Astrocyte (in vitro differentiated cells and primary cell): ENCODE data around the gene RPS2. TPM values are rescaled to one million over a fixed set of nuclear protein-coding genes. Genes with fewer than 3 reads are reported as not detected.

Source experiments
- DNase-seq: peaks from one replicate; pipeline ENCODE4 v3.0.0-alpha.2; 2010; ENCODE audit warnings: low read depth
- FAIRE-seq: peaks from 2 replicates; lab custom pipeline; 2011; peaks lifted over from hg19 to GRCh38; lab: Jason Lieb, UNC
- H2AFZ ChIP-seq: 2 replicates; pipeline ENCODE4 v1.6.0; 2012; ENCODE audit warnings: low read depth, low read length, inconsistent platforms
- H3K27ac ChIP-seq: 2 replicates; pipeline ENCODE4 v1.5.1; 2011; ENCODE audit warnings: low read depth, low read length, inconsistent platforms
- H3K27me3 ChIP-seq: 2 replicates; pipeline ENCODE4 v1.6.0; 2011; ENCODE audit warnings: low read length, inconsistent platforms; ENCODE audit not compliant: insufficient read depth
- H3K36me3 ChIP-seq: 2 replicates; pipeline ENCODE4 v1.5.1; 2011; ENCODE audit warnings: low read length, inconsistent platforms; ENCODE audit not compliant: insufficient read depth
- H3K4me1 ChIP-seq: 2 replicates; pipeline ENCODE4 v1.5.1; 2011; ENCODE audit warnings: low read length, inconsistent platforms; ENCODE audit not compliant: insufficient read depth
- H3K4me2 ChIP-seq: 2 replicates; pipeline ENCODE4 v1.6.0; 2012; ENCODE audit warnings: low read length, inconsistent platforms
- H3K4me3 ChIP-seq: 2 replicates; pipeline ENCODE4 v1.5.1; 2011; ENCODE audit warnings: low read depth, mild to moderate bottlenecking, low read length, inconsistent platforms; ENCODE audit not compliant: insufficient read depth
- H3K79me2 ChIP-seq: 2 replicates; pipeline ENCODE4 v1.6.0; 2012; ENCODE audit warnings: mild to moderate bottlenecking, low read length, inconsistent platforms; ENCODE audit not compliant: insufficient read depth
- H3K9ac ChIP-seq: 2 replicates; pipeline ENCODE4 v1.6.0; 2012; ENCODE audit warnings: mild to moderate bottlenecking, low read length, inconsistent platforms
- H3K9me3 ChIP-seq: 2 replicates; pipeline ENCODE4 v1.5.1; 2012; ENCODE audit warnings: low read depth, mild to moderate bottlenecking, low read length, inconsistent platforms; ENCODE audit not compliant: insufficient read depth
- H4K20me1 ChIP-seq: 2 replicates; pipeline ENCODE4 v1.6.0; 2012; ENCODE audit warnings: low read length, inconsistent platforms; ENCODE audit not compliant: insufficient read depth
- H3K27ac Mint-ChIP-seq: one replicate; pipeline ENCODE4 v1.8.0; 2021; ENCODE audit warnings: mild to moderate bottlenecking, mixed read lengths; ENCODE audit not compliant: unreplicated experiment
- H3K27me3 Mint-ChIP-seq: one replicate; pipeline ENCODE4 v1.8.0; 2021; ENCODE audit warnings: low read depth, mixed read lengths; ENCODE audit not compliant: unreplicated experiment
- H3K36me3 Mint-ChIP-seq: one replicate; pipeline ENCODE4 v1.8.0; 2021; ENCODE audit warnings: low read depth, mixed read lengths; ENCODE audit not compliant: unreplicated experiment
- H3K4me1 Mint-ChIP-seq: one replicate; pipeline ENCODE4 v1.8.0; 2021; ENCODE audit warnings: low read depth, mixed read lengths; ENCODE audit not compliant: unreplicated experiment
- H3K4me3 Mint-ChIP-seq: one replicate; pipeline ENCODE4 v1.8.0; 2021; ENCODE audit warnings: mild to moderate bottlenecking, moderate library complexity, mixed read lengths; ENCODE audit not compliant: unreplicated experiment
- H3K9me3 Mint-ChIP-seq: one replicate; pipeline ENCODE4 v1.8.0; 2021; ENCODE audit warnings: mild to moderate bottlenecking, mixed read lengths; ENCODE audit not compliant: unreplicated experiment
- EZH2 ChIP-seq: IDR thresholded peaks from 2 replicates; pipeline ENCODE4 v1.6.1; 2012; ENCODE audit warnings: mild to moderate bottlenecking, low read length, inconsistent platforms; ENCODE audit not compliant: insufficient read depth
- total RNA-seq: library from RNA; stranded (reverse); gene quantifications from 2 replicates; pipeline ENCODE4 v1.2.1, GENCODE V29; 2021
- TF ChIP-seq, protein P1 (sequence below): IDR thresholded peaks from 2 replicates; pipeline ENCODE4 v1.5.1; 2011; ENCODE audit warnings: low read depth, mild to moderate bottlenecking, inconsistent platforms, low read length, moderate library complexity; ENCODE audit not compliant: insufficient read depth

Gene RPS2
- total RNA-seq, 1 donor from 2014 or later = 2,534 TPM

DNA sequence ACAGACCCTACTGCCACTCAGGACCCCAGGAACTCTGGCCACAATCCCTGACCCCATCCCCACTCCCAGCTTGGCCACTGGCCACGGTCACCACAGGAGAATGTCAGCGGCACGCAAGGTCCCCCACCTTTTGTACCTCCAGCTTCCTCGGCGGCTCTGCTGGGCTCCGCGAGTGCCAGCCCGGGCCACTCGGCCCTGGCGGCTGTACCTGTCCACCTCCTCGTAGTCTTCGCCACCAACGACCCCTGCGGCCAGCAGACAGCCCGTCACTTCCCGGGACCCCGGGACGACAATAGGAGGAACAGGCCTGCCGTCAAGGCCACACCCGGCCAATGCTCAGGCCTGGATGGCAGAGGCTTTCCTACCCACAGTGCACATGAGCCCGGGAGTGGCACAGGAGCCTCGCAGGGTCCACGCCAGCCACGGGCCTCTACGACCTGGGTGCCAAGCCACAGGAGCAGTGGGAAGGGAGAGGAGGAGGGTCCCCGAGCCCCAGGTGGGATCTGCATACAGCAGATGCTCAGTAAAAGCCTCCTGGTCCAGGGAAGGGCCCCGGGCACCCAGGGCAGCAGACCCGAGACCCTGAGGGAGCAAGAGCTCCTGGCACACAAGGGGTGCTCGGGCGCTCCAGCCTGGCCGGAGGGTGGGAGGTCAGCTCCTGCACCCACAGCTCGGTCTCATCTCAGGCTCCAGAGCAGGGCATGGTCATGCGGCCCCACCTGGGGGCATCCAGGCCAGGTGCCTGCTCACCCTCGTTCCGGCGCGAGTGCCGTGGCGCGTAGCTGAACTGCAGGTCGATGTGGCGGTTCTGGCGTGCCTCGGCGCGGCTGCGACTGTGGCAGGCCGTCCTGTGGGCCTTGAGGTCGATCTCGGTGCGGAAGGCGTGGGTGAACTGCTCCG lies 37.1 kb upstream of the RPS2 start:
- H3K79me2 ChIP-seq = peaks cover 57% of the 10 kb centered on the region
- H3K9me3 ChIP-seq = no peaks in the 10 kb centered on the region
- no peak overlapping the region for H2AFZ ChIP-seq
- Mint-ChIP-seq H3K27ac (no peak overlapping the region), H3K4me1 (peaks cover 8% of the 10 kb centered on the region), H3K4me3 (no peak overlapping the region), H3K9me3 (no peaks in the 10 kb centered on the region), H3K27me3 (no peaks in the 10 kb centered on the region), H3K36me3 (peaks cover 9% of the 10 kb centered on the region)
- H3K9ac ChIP-seq = no peak overlapping the region
- no peak overlapping the region for H3K27ac ChIP-seq
- no peaks in the 10 kb centered on the region for H3K27me3 ChIP-seq
- peaks cover 73% of the 10 kb centered on the region for H4K20me1 ChIP-seq
- H3K4me2 ChIP-seq = no peak overlapping the region
- no peak overlapping the region for H3K4me3 ChIP-seq
- peaks cover 8% of the 10 kb centered on the region for H3K36me3 ChIP-seq
- H3K4me1 ChIP-seq = peaks cover 16% of the 10 kb centered on the region
- FAIRE-seq (no peak), DNase-seq (no peak)
- TF ChIP-seq, protein P1, sequence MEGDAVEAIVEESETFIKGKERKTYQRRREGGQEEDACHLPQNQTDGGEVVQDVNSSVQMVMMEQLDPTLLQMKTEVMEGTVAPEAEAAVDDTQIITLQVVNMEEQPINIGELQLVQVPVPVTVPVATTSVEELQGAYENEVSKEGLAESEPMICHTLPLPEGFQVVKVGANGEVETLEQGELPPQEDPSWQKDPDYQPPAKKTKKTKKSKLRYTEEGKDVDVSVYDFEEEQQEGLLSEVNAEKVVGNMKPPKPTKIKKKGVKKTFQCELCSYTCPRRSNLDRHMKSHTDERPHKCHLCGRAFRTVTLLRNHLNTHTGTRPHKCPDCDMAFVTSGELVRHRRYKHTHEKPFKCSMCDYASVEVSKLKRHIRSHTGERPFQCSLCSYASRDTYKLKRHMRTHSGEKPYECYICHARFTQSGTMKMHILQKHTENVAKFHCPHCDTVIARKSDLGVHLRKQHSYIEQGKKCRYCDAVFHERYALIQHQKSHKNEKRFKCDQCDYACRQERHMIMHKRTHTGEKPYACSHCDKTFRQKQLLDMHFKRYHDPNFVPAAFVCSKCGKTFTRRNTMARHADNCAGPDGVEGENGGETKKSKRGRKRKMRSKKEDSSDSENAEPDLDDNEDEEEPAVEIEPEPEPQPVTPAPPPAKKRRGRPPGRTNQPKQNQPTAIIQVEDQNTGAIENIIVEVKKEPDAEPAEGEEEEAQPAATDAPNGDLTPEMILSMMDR = no peak
- no peak for TF ChIP-seq EZH2

DNA sequence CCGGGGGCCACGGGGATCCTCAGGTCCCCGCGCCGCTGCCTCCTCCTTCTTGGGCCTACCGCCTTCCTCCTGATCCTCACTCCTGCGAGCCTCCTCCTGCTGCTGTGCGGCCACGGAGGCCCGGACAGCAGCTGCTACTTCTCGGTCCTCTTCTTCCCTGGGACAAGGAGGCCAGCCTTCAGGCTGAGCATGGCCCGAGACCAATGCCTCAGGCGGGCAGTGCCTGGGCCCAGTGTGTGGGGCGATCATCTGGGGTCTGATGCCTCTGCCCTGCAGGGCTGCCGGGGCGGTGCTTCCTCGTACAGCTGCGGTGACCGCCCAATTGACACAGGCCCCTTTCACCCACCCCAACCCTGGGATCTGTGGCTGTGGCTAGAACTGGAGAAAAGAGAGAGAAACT lies 36.4 kb upstream of the RPS2 start:
- H3K36me3 ChIP-seq = peaks cover 8% of the 10 kb centered on the region
- H3K36me3 Mint-ChIP-seq = peaks cover 9% of the 10 kb centered on the region
- TF ChIP-seq EZH2 = no peak
- TF ChIP-seq, protein P1 = no peak

GRCh38 chr16:1999866-2000514 lies 35.4 kb upstream of the RPS2 start:
- H3K27ac ChIP-seq = no peak overlapping the region
- no peak overlapping the region for H2AFZ ChIP-seq
- no peaks in the 10 kb centered on the region for H3K27me3 ChIP-seq
- H3K4me3 ChIP-seq = no peak overlapping the region
- peaks cover 8% of the 10 kb centered on the region for H3K36me3 ChIP-seq
- no peaks in the 10 kb centered on the region for H3K9me3 ChIP-seq
- FAIRE-seq (no peak), DNase-seq (no peak)
- TF ChIP-seq EZH2 = no peak
- TF ChIP-seq, protein P1 = no peak
- H3K4me3 Mint-ChIP-seq = no peak overlapping the region
- peaks cover 57% of the 10 kb centered on the region for H4K20me1 ChIP-seq
- peaks cover 9% of the 10 kb centered on the region for H3K36me3 Mint-ChIP-seq
- H3K9ac ChIP-seq = no peak overlapping the region
- H3K79me2 ChIP-seq = peaks cover 40% of the 10 kb centered on the region
- H3K27ac Mint-ChIP-seq = no peak overlapping the region
- no peaks in the 10 kb centered on the region for H3K9me3 Mint-ChIP-seq
- no peaks in the 10 kb centered on the region for H3K27me3 Mint-ChIP-seq
- peaks cover 2% of the 10 kb centered on the region for H3K4me1 Mint-ChIP-seq
- H3K4me2 ChIP-seq = no peak overlapping the region
- H3K4me1 ChIP-seq = peaks cover 14% of the 10 kb centered on the region

More for the DNA sequence above, 36.4 kb upstream of the RPS2 start:
- H3K9ac ChIP-seq = no peak overlapping the region
- H3K9me3 ChIP-seq = no peaks in the 10 kb centered on the region
- peaks cover 68% of the 10 kb centered on the region for H4K20me1 ChIP-seq
- no peak for DNase-seq
- H3K27ac ChIP-seq = no peak overlapping the region
- no peak overlapping the region for H3K4me2 ChIP-seq
- H2AFZ ChIP-seq = no peak overlapping the region
- H3K27me3 ChIP-seq = no peaks in the 10 kb centered on the region
- Mint-ChIP-seq H3K4me3 (no peak overlapping the region), H3K27me3 (no peaks in the 10 kb centered on the region), H3K27ac (no peak overlapping the region), H3K4me1 (peaks cover 5% of the 10 kb centered on the region), H3K9me3 (no peaks in the 10 kb centered on the region)
- H3K4me3 ChIP-seq = no peak overlapping the region
- FAIRE-seq = no peak
- peaks cover 50% of the 10 kb centered on the region for H3K79me2 ChIP-seq
- H3K4me1 ChIP-seq = peaks cover 16% of the 10 kb centered on the region
